ENCODE results near the gene APEH. TPM values are rescaled to one million over a fixed set of nuclear protein-coding genes. Genes with fewer than 3 reads are reported as not detected.

APEH gene
- total and polyA plus RNA-seq, 2 of the 4 experiments (the other 2 are of a cell fraction): 89.2 to 142 TPM

GRCh38 chr3:49666592-49666991, 7.6 kb upstream of the APEH start:
- Histone ChIP-seq H3K56ac (ENCODE audit: extremely low read depth, insufficient read depth, low read length) (no peak overlapping the region), H2AFZ (replicated peaks; ENCODE audit: low read length, poor library complexity) (no peak overlapping the region), H2AK5ac (ENCODE audit: low read depth, low read length) (no peak overlapping the region), H3K79me1 (ENCODE audit: low read depth in 1 of 2, low read length in 2 of 2) (no peaks in the 10 kb centered on the region), H3K4me2 (ENCODE audit: low read depth, low read length) (no peak overlapping the region), H2AK9ac (replicated peaks; ENCODE audit: low read depth, low read length, poor library complexity) (no peak overlapping the region), H3K23ac (ENCODE audit: low read depth, low read length) (no peak overlapping the region), H3K27ac (ENCODE audit: insufficient read depth, low read length) (no peak overlapping the region), H2BK20ac (ENCODE audit: low read depth, low read length) (no peak overlapping the region), H2BK15ac (ENCODE audit: low read depth, low read length) (no peak overlapping the region), H3K9me1 (ENCODE audit: insufficient read depth, low read length) (no peaks in the 10 kb centered on the region), H4K20me1 (ENCODE audit: insufficient read depth, low read length) (peaks cover 2% of the 10 kb centered on the region; the same call in 1 of the 2 replicates), H4K91ac (ENCODE audit: insufficient read depth, low read depth, low read length) (no peak overlapping the region), H3K18ac (ENCODE audit: low read depth, low read length) (no peak overlapping the region), H3K36me3 (ENCODE audit: control insufficient read depth, insufficient read depth, low read length) (no peaks in the 10 kb centered on the region), H4K5ac (ENCODE audit: low read depth, low read length) (no peak overlapping the region), H3K4ac (ENCODE audit: low read depth, low read length) (no peak overlapping the region), H4K8ac (ENCODE audit: low read depth in 2 of 2, low read length in 2 of 2) (no peak overlapping the region), H3K4me3 (ENCODE audit: insufficient read depth, low read depth, low read length) (no peak overlapping the region), H2BK5ac (ENCODE audit: low read depth, low read length, poor library complexity, severe bottlenecking) (no peak overlapping the region), H3K9ac (ENCODE audit: low read depth, low read length) (no peak overlapping the region), H3K27me3 (ENCODE audit: control insufficient read depth, insufficient read depth, low read length) (peaks cover 11% of the 10 kb centered on the region; the same call in 1 of the 2 replicates), H3K14ac (replicated peaks; ENCODE audit: low read depth, low read length) (no peak overlapping the region), H3K4me1 (ENCODE audit: control insufficient read depth, insufficient read depth, low read length) (peaks cover 2% of the 10 kb centered on the region; the same call in 1 of the 2 replicates), H3K9me3 (ENCODE audit: control insufficient read depth, insufficient read depth, low read length) (no peaks in the 10 kb centered on the region), H2BK120ac (ENCODE audit: low read depth, low read length) (no peak overlapping the region)
- CTCF ChIA-PET: interaction anchor here (1.8 kb wide), 1 partner anchor 127 kb away, joined by 10 read pairs; no protein-coding TSS in a partner anchor
- ATAC-seq (ENCODE audit: low read depth): no peak
- POLR2A ChIA-PET (ENCODE audit: unreplicated experiment): no interaction called here
- intact Hi-C loops (cut with micrococcal nuclease): no loop called here
- TF ChIP-seq RAD21 (IDR thresholded peaks at IDR 0.05; ENCODE audit: low read length) (no peak), POLR2A (IDR thresholded peaks at IDR 0.05; ENCODE audit: low read depth, low read length) (no peak), MAZ (IDR thresholded peaks at IDR 0.05; ENCODE audit: borderline replicate concordance, low read depth, low read length) (no peak), CHD1 (IDR thresholded peaks at IDR 0.05; ENCODE audit: low read depth, low read length) (no peak), MXI1 (IDR thresholded peaks at IDR 0.05; ENCODE audit: borderline replicate concordance, low read depth, low read length) (no peak), MAFK (IDR thresholded peaks at IDR 0.05; ENCODE audit: low read depth, low read length) (no peak), CEBPB (IDR thresholded peaks at IDR 0.05; ENCODE audit: low read depth, low read length) (no peak)
- in situ Hi-C loops (cut with MboI; ENCODE audit: low sequenced_read_pairs): no loop called here
- no peak for DNase-seq
- no TSS peak for BruUV-seq (replicated peaks)
- WGBS, 2 experiments (ENCODE audit: extremely low coverage in 2 of 2, insufficient read length in 1 of 2): 0% methylated on average over 3 of the region's 8 CpGs; no CpG with 5 or more reads in 1 of the 2 experiments
- dilution Hi-C loops (cut with HindIII; ENCODE audit: low sequenced_read_pairs, unreplicated experiment): no loop called here
